Endothelial cell of umbilical vein (primary cell): ENCODE measurements around the gene ZNF385B. TPM values are rescaled to one million over a fixed set of nuclear protein-coding genes. Genes with fewer than 3 reads are reported as not detected.

ENCODE experiments used
- BruUV-seq: library from RNA; stranded (reverse); fragments of 400-500 nt; replicated peaks from 2 replicates; lab custom pipeline; 2021; lab: Mats Ljungman, UMichigan
- CTCF ChIA-PET: fragments of 300-600, 350-600 bp; sonication (Branson Sonifier 250); formaldehyde crosslinking; loops from one replicate; lab custom pipeline; 2021; ENCODE audit warnings: antibody characterized with exemption, inconsistent platforms; lab: Charles Lee
- POLR2A ChIA-PET: fragments of 300-600, 350-600 bp; sonication (Branson Sonifier 250); formaldehyde crosslinking; loops from one replicate; lab custom pipeline; 2021; ENCODE audit warnings: antibody characterized with exemption, inconsistent platforms; lab: Charles Lee
- DNase-seq: peaks from one replicate; pipeline ENCODE4 v3.0.0-alpha.2; 2011; ENCODE audit warnings: low read depth, low spot score
- FAIRE-seq: peaks from 2 replicates; lab custom pipeline; 2011; peaks lifted over from hg19 to GRCh38; lab: Jason Lieb, UNC
- H2AFZ ChIP-seq: 2 replicates; pipeline ENCODE4 v1.6.0; 2012; ENCODE audit warnings: low read depth, low read length, control low read depth, inconsistent platforms
- H3K27ac ChIP-seq: 2 replicates; pipeline ENCODE4 v1.5.1; 2011; ENCODE audit warnings: low read depth, mild to moderate bottlenecking, control low read depth, low read length, moderate library complexity; ENCODE audit not compliant: insufficient read depth
- H3K27me3 ChIP-seq, 2 experiments: 2 replicates each; pipeline versions ENCODE4 v1.6.0 to v1.6.1; 2011; ENCODE audit warnings: low read length in 2 of 2, mixed read lengths in 1 of 2; ENCODE audit not compliant: control insufficient read depth in 2 of 2, insufficient read depth in 2 of 2
- H3K36me3 ChIP-seq, 2 experiments: 2 replicates in 1 of 2; 3 replicates in 1 of 2; pipeline ENCODE4 v1.5.1; 2011; ENCODE audit warnings: low read length in 2 of 2, mild to moderate bottlenecking in 1 of 2, moderate library complexity in 1 of 2; ENCODE audit not compliant: control insufficient read depth in 2 of 2, insufficient read depth in 2 of 2; ENCODE audit errors: extremely low read depth in 1 of 2
- H3K4me1 ChIP-seq: 3 replicates; pipeline ENCODE4 v1.5.1; 2011; ENCODE audit warnings: mild to moderate bottlenecking, low read length; ENCODE audit not compliant: control insufficient read depth, insufficient read depth; ENCODE audit errors: extremely low read depth
- H3K4me2 ChIP-seq: 2 replicates; pipeline ENCODE4 v1.6.1; 2011; ENCODE audit warnings: low read length, control low read depth, mixed read lengths; ENCODE audit not compliant: insufficient read depth
- H3K4me3 ChIP-seq, 3 experiments: fragments of 200-600 bp in 1 of 3; sonication (generic), shearing (Covaris generic) in 1 of 3; replicated peaks in 1 of 3; 2 replicates each; pipeline ENCODE4 v1.5.1; 2011 to 2016; ENCODE audit warnings: control low read depth in 3 of 3, low read length in 3 of 3, mild to moderate bottlenecking in 2 of 3, inconsistent platforms in 1 of 3, low read depth in 1 of 3, moderate library complexity in 1 of 3; ENCODE audit not compliant: insufficient read depth in 1 of 3
- H3K79me2 ChIP-seq: 2 replicates; pipeline ENCODE4 v1.6.0; 2012; ENCODE audit warnings: low read length, inconsistent platforms; ENCODE audit not compliant: control insufficient read depth, insufficient read depth
- H3K9ac ChIP-seq: replicated peaks from 2 replicates; pipeline ENCODE3; 2011; ENCODE audit warnings: low read length, control low read depth; ENCODE audit not compliant: insufficient read depth; ENCODE audit errors: extremely low read depth
- H3K9me1 ChIP-seq: replicated peaks from 3 replicates; pipeline ENCODE4 v1.6.0; 2011; ENCODE audit warnings: mild to moderate bottlenecking, low read length; ENCODE audit not compliant: control insufficient read depth, insufficient read depth; ENCODE audit errors: extremely low read depth
- H3K9me3 ChIP-seq: replicated peaks from 2 replicates; pipeline ENCODE4 v1.5.1; 2012; ENCODE audit warnings: low read length, inconsistent platforms; ENCODE audit not compliant: control insufficient read depth, insufficient read depth
- H4K20me1 ChIP-seq: replicated peaks from 2 replicates; pipeline ENCODE3; 2011; ENCODE audit warnings: mild to moderate bottlenecking, low read length; ENCODE audit not compliant: control insufficient read depth, insufficient read depth; ENCODE audit errors: extremely low read depth
- EZH2 ChIP-seq: IDR thresholded peaks from 2 replicates; pipeline ENCODE4 v1.6.1; 2012; ENCODE audit warnings: borderline replicate concordance, low read depth, mild to moderate bottlenecking, moderate library complexity, low read length, inconsistent platforms; ENCODE audit not compliant: severe bottlenecking
- FOS ChIP-seq: IDR thresholded peaks from 2 replicates; pipeline ENCODE4 v1.6.1; 2011; ENCODE audit warnings: mild to moderate bottlenecking, low read length, moderate library complexity, borderline replicate concordance; ENCODE audit not compliant: insufficient read depth
- GATA2 ChIP-seq: IDR thresholded peaks from 2 replicates; pipeline ENCODE4 v1.7.0; 2011; ENCODE audit warnings: low read depth, mild to moderate bottlenecking, moderate library complexity, mixed read lengths, low read length; ENCODE audit not compliant: insufficient read length, insufficient read depth
- JUN ChIP-seq: IDR thresholded peaks from 2 replicates; pipeline ENCODE4 v1.6.1; 2011; ENCODE audit warnings: borderline replicate concordance, low read depth; ENCODE audit not compliant: insufficient read length, insufficient read depth
- MYC ChIP-seq: IDR thresholded peaks from one replicate; pipeline ENCODE4 v1.6.1; 2011; ENCODE audit warnings: mild to moderate bottlenecking, low read depth, low read length
- POLR2A ChIP-seq: IDR thresholded peaks from 2 replicates; pipeline ENCODE4 v1.6.1; 2012; ENCODE audit warnings: low read depth, mild to moderate bottlenecking, control low read depth, low read length
- POLR2AphosphoS5 ChIP-seq: IDR thresholded peaks from 2 replicates; pipeline ENCODE4 v1.6.1; 2012; ENCODE audit warnings: low read depth, mild to moderate bottlenecking, control low read depth, low read length, moderate library complexity; ENCODE audit not compliant: insufficient read depth
- dilution Hi-C: fragments of 300-500 bp; cut with MboI; formaldehyde crosslinking; loops from one replicate; pipeline ENCODE4 v1.15.0; 2019; ENCODE audit warnings: low sequenced_read_pairs; ENCODE audit not compliant: extremely low pct_ligation_motif_present
- intact Hi-C: fragments of 100-400 bp; cut with micrococcal nuclease; formaldehyde crosslinking; loops from one replicate; pipeline ENCODE4 v1.10.0; 2022
- polyA plus RNA-seq, 4 experiments: library from polyadenylated mRNA; depleted of rRNA in 3 of 4; stranded (reverse) in 3 of 4; unstranded in 1 of 4; fragments of >200 nt; gene quantifications; 2 replicates each; pipeline versions ENCODE4 v1.2.1 to v1.2.3, GENCODE V29; 2011 to 2012; ENCODE audit warnings: missing spikeins in 1 of 4
- total RNA-seq: library from RNA; stranded (reverse); gene quantifications from 2 replicates; pipeline ENCODE4 v1.2.3, GENCODE V29; 2021
- TF ChIP-seq, protein P1 (sequence below): IDR thresholded peaks from 2 replicates; pipeline ENCODE4 v1.6.1; 2011; ENCODE audit not compliant: insufficient read depth, insufficient read length
- TF ChIP-seq, protein P2 (sequence below), 2 donors: IDR thresholded peaks; 1 replicate in 1 of 2; 2 replicates in 1 of 2; pipeline ENCODE4 v1.5.1; 2011; ENCODE audit warnings: low read length in 2 of 2, mild to moderate bottlenecking in 2 of 2, moderate library complexity in 2 of 2, control low read depth in 1 of 2, inconsistent platforms in 1 of 2, low read depth in 1 of 2; ENCODE audit not compliant: insufficient read depth in 1 of 2; ENCODE audit errors: extremely low read depth in 1 of 2

Gene ZNF385B
- total and polyA plus RNA-seq, 2 donors (not counting 3 experiments of a cell fraction or from before 2014, with no cell fraction given) = not detected

DNA sequence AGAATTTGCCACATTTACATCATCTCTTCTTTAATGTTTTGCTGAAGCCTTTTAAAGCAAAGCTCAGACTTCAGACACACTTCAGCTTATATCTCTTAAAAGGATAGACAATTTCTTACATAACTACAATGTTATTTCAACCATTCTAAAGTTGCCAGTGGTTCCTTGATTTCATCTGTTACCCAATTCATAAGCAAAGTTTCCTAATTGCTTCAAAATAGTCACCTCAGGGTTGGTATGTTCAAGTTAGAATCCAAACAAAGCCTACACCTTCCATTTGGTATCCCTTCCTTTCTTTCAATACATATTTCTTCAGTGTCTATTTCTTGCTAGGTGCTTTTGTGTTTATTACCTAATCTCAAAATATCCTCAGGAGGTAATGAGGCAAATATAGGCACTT is 60.6 kb downstream of the ZNF385B start:
- no peak for DNase-seq
- Histone ChIP-seq H3K36me3 (no peaks in the 10 kb centered on the region), H3K9ac (no peak overlapping the region), H4K20me1 (no peaks in the 10 kb centered on the region), H2AFZ (no peak overlapping the region), H3K79me2 (no peaks in the 10 kb centered on the region), H3K4me2 (no peak overlapping the region), H3K27ac (no peak overlapping the region), H3K4me3 (no peak overlapping the region), H3K4me1 (no peaks in the 10 kb centered on the region), H3K9me3 (no peaks in the 10 kb centered on the region), H3K27me3 (no peaks in the 10 kb centered on the region), H3K9me1 (no peaks in the 10 kb centered on the region)
- no peak for TF ChIP-seq EZH2
- TF ChIP-seq FOS = no peak
- no peak for TF ChIP-seq JUN
- TF ChIP-seq POLR2A = no peak
- TF ChIP-seq MYC = no peak
- TF ChIP-seq POLR2AphosphoS5 = no peak
- TF ChIP-seq, protein P1, sequence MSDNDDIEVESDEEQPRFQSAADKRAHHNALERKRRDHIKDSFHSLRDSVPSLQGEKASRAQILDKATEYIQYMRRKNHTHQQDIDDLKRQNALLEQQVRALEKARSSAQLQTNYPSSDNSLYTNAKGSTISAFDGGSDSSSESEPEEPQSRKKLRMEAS = no peak
- TF ChIP-seq, protein P2, sequence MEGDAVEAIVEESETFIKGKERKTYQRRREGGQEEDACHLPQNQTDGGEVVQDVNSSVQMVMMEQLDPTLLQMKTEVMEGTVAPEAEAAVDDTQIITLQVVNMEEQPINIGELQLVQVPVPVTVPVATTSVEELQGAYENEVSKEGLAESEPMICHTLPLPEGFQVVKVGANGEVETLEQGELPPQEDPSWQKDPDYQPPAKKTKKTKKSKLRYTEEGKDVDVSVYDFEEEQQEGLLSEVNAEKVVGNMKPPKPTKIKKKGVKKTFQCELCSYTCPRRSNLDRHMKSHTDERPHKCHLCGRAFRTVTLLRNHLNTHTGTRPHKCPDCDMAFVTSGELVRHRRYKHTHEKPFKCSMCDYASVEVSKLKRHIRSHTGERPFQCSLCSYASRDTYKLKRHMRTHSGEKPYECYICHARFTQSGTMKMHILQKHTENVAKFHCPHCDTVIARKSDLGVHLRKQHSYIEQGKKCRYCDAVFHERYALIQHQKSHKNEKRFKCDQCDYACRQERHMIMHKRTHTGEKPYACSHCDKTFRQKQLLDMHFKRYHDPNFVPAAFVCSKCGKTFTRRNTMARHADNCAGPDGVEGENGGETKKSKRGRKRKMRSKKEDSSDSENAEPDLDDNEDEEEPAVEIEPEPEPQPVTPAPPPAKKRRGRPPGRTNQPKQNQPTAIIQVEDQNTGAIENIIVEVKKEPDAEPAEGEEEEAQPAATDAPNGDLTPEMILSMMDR (IDR thresholded peaks at IDR 0.05; ENCODE audit: extremely low read depth in 1 of 2, insufficient read depth in 1 of 2, low read depth in 1 of 2, low read length in 2 of 2) = no peak
- TF ChIP-seq GATA2 = no peak
- no TSS peak for BruUV-seq
- CTCF ChIA-PET = interaction anchor here (1.2 kb wide), 1 partner anchor 98 kb away, joined by 3 read pairs; no protein-coding TSS in a partner anchor
- FAIRE-seq = no peak
- POLR2A ChIA-PET = no interaction called here
- dilution Hi-C loops (no loop called here), intact Hi-C loops (no loop called here)
